ENCODE measurements around the gene TMEM263. TPM values are rescaled to one million over a fixed set of nuclear protein-coding genes. Genes with fewer than 3 reads are reported as not detected.

Gene TMEM263
- total RNA-seq, 1 donor from 2014 or later = 4.6 TPM

- H3K36me3 Mint-ChIP-seq (ENCODE audit: unreplicated experiment) = no peaks in the 10 kb centered on the region
- H3K27ac Mint-ChIP-seq (ENCODE audit: unreplicated experiment) = no peak overlapping the region
- no peak for TF ChIP-seq CTCF (IDR thresholded peaks at IDR 0.05; ENCODE audit: partially characterized antibody, unreplicated experiment)
- no peaks in the 10 kb centered on the region for H3K4me1 Mint-ChIP-seq (ENCODE audit: low read depth, unreplicated experiment)
- H3K9me3 Mint-ChIP-seq (ENCODE audit: unreplicated experiment) = peaks cover 1% of the 10 kb centered on the region
- H3K27me3 Mint-ChIP-seq (ENCODE audit: unreplicated experiment) = no peaks in the 10 kb centered on the region
- no peak for DNase-seq
- no peak overlapping the region for H3K4me3 Mint-ChIP-seq (ENCODE audit: unreplicated experiment)
Measured at GRCh38 chr12:106926657-106927056, 29.1 kb upstream of the TMEM263 start.

GRCh38 chr12:106934277-106934676 is 21.4 kb upstream of the TMEM263 start:
- Mint-ChIP-seq H3K27ac (ENCODE audit: unreplicated experiment) (no peak overlapping the region), H3K9me3 (ENCODE audit: unreplicated experiment) (peaks cover 1% of the 10 kb centered on the region), H3K4me3 (ENCODE audit: unreplicated experiment) (no peak overlapping the region), H3K4me1 (ENCODE audit: low read depth, unreplicated experiment) (no peaks in the 10 kb centered on the region), H3K36me3 (ENCODE audit: unreplicated experiment) (no peaks in the 10 kb centered on the region), H3K27me3 (ENCODE audit: unreplicated experiment) (no peaks in the 10 kb centered on the region)
- no peak for DNase-seq
- TF ChIP-seq CTCF (IDR thresholded peaks at IDR 0.05; ENCODE audit: partially characterized antibody, unreplicated experiment) = no peak

DNA sequence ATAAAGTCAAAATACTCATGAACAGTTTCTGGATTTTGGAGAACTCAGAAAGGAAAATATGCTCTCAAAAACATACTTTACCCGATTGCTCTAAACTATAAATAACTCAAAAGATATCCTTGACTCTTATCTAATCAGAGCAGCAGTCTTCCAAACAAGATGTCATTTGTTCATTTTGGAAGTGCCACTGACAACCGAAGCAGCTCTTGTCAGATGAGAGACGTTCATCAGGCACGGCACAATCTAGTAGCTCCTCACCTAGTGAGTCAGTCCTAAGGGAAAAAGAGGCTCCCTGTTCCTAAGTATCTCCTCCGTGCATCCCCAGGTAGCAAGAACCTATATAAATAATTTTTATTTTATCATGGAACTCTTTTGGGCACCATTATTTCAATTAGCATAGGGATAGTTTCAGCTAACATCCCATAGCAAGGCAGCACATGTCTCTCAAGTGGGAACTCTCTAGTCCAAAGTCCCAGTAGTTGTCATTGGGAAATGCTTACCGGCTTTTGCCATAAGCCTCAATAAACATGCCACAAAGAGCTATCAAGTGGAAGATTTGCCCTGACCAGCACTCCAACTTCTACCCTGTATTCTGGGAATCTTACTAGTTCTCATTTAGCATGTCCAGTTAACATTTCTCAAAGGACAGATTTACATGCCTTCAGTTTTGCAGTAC is 14.1 kb upstream of the TMEM263 start:
- Mint-ChIP-seq H3K27ac (ENCODE audit: unreplicated experiment) (no peak overlapping the region), H3K36me3 (ENCODE audit: unreplicated experiment) (peaks cover 6% of the 10 kb centered on the region), H3K4me3 (ENCODE audit: unreplicated experiment) (no peak overlapping the region), H3K27me3 (ENCODE audit: unreplicated experiment) (no peaks in the 10 kb centered on the region), H3K4me1 (ENCODE audit: low read depth, unreplicated experiment) (no peaks in the 10 kb centered on the region), H3K9me3 (ENCODE audit: unreplicated experiment) (no peaks in the 10 kb centered on the region)
- DNase-seq = no peak
- TF ChIP-seq CTCF (IDR thresholded peaks at IDR 0.05; ENCODE audit: partially characterized antibody, unreplicated experiment) = no peak

- H3K27me3 Mint-ChIP-seq (ENCODE audit: unreplicated experiment) = no peaks in the 10 kb centered on the region
- DNase-seq = no peak
- H3K4me1 Mint-ChIP-seq (ENCODE audit: low read depth, unreplicated experiment) = no peaks in the 10 kb centered on the region
- peaks cover 3% of the 10 kb centered on the region for H3K9me3 Mint-ChIP-seq (ENCODE audit: unreplicated experiment)
- no peak for TF ChIP-seq CTCF (IDR thresholded peaks at IDR 0.05; ENCODE audit: partially characterized antibody, unreplicated experiment)
- peaks cover 9% of the 10 kb centered on the region for H3K36me3 Mint-ChIP-seq (ENCODE audit: unreplicated experiment)
- no peak overlapping the region for H3K4me3 Mint-ChIP-seq (ENCODE audit: unreplicated experiment)
- H3K27ac Mint-ChIP-seq (ENCODE audit: unreplicated experiment) = no peak overlapping the region
Measured at GRCh38 chr12:106942775-106943174, 12.9 kb upstream of the TMEM263 start.

- peaks cover 3% of the 10 kb centered on the region for H3K9me3 Mint-ChIP-seq (ENCODE audit: unreplicated experiment)
- no peak for DNase-seq
Measured at GRCh38 chr12:106945261-106945851, 10.4 kb upstream of the TMEM263 start.

More at GRCh38 chr12:106945261-106945851, 10.4 kb upstream of the TMEM263 start:
- Mint-ChIP-seq H3K4me3 (ENCODE audit: unreplicated experiment) (no peak overlapping the region), H3K27ac (ENCODE audit: unreplicated experiment) (no peak overlapping the region), H3K4me1 (ENCODE audit: low read depth, unreplicated experiment) (no peaks in the 10 kb centered on the region), H3K36me3 (ENCODE audit: unreplicated experiment) (peaks cover 11% of the 10 kb centered on the region), H3K27me3 (ENCODE audit: unreplicated experiment) (no peaks in the 10 kb centered on the region)
- TF ChIP-seq CTCF (IDR thresholded peaks at IDR 0.05; ENCODE audit: partially characterized antibody, unreplicated experiment) = no peak

All from glutamatergic neuron (in vitro differentiated cells).